ENCODE results near the gene DDX47.
"Not testable (repeated sequence)": the region's sequence is repeated elsewhere in the genome, so short reads cannot be mapped to it uniquely, and the experiment has no call there.

DDX47 gene

GRCh38 chr12:12798480-12798879 lies 14.7 kb upstream of the DDX47 start:
- DNase-seq, result no peak

- no peak for DNase-seq
Observed at GRCh38 chr12:12799163-12799920, 13.8 kb upstream of the DDX47 start.

- no peak for DNase-seq
Observed at GRCh38 chr12:12800406-12801180, 12.6 kb upstream of the DDX47 start.

GRCh38 chr12:12801656-12802055 lies 11.5 kb upstream of the DDX47 start:
- not testable (repeated sequence) for DNase-seq

GRCh38 chr12:12803186-12803585 lies 10.0 kb upstream of the DDX47 start:
- DNase-seq, result peak; percentile 61

- DNase-seq, result no peak
Observed at GRCh38 chr12:12804011-12804410, 9.1 kb upstream of the DDX47 start.

GRCh38 chr12:12804432-12804886 lies 8.7 kb upstream of the DDX47 start:
- DNase-seq, result no peak

- no peak for DNase-seq
Observed at GRCh38 chr12:12806784-12807516, 6.2 kb upstream of the DDX47 start.

GRCh38 chr12:12807517-12807903 lies 5.6 kb upstream of the DDX47 start:
- DNase-seq, result not testable (repeated sequence)

- DNase-seq, result no peak
Observed at GRCh38 chr12:12807970-12808702, 5.0 kb upstream of the DDX47 start.

- DNase-seq, result no peak
Observed at GRCh38 chr12:12810553-12811021, 2.6 kb upstream of the DDX47 start.

- DNase-seq, result no peak
Observed at GRCh38 chr12:12811343-12811742, 1.8 kb upstream of the DDX47 start.

- no peak for DNase-seq
Observed at GRCh38 chr12:12812174-12812573, 972 bp upstream of the DDX47 start.

GRCh38 chr12:12812618-12813119 lies 477 bp upstream of the DDX47 start:
- DNase-seq, result no peak

GRCh38 chr12:12817616-12818015 lies 4.5 kb downstream of the DDX47 start:
- DNase-seq, result no peak

- DNase-seq, result no peak
Observed at GRCh38 chr12:12818701-12819100, 5.6 kb downstream of the DDX47 start.

GRCh38 chr12:12819221-12819620 lies 6.1 kb downstream of the DDX47 start:
- no peak for DNase-seq

GRCh38 chr12:12819752-12820311 lies 6.7 kb downstream of the DDX47 start:
- no peak for DNase-seq

GRCh38 chr12:12820376-12820775 lies 7.2 kb downstream of the DDX47 start:
- DNase-seq, result not testable (repeated sequence)

GRCh38 chr12:12821975-12822374 lies 8.8 kb downstream of the DDX47 start:
- DNase-seq, result no peak

GRCh38 chr12:12822886-12823285 lies 9.7 kb downstream of the DDX47 start:
- no peak for DNase-seq

GRCh38 chr12:12823300-12823699 lies 10.2 kb downstream of the DDX47 start:
- DNase-seq, result no peak

Data from 8988T (cell line).